KOPT-K1 (cell line): ENCODE results near the gene SLC13A2.

ENCODE experiments used
- H3K27ac ChIP-seq: fragments of 200-600 bp; sonication (generic); 2 replicates; pipeline ENCODE4 v1.5.1; 2016; ENCODE audit warnings: antibody characterized with exemption, mild to moderate bottlenecking, low read depth, low read length; ENCODE audit not compliant: poor library complexity, severe bottlenecking
- H3K36me3 ChIP-seq: fragments of 200-600 bp; sonication (generic); 2 replicates; pipeline ENCODE4 v1.5.1; 2017; ENCODE audit warnings: antibody characterized with exemption, mild to moderate bottlenecking, low read length, moderate library complexity; ENCODE audit not compliant: insufficient read depth
- H3K9me3 ChIP-seq: fragments of 200-600 bp; sonication (generic); 2 replicates; pipeline ENCODE4 v1.5.1; 2017; ENCODE audit warnings: antibody characterized with exemption, low read length, mild to moderate bottlenecking; ENCODE audit not compliant: insufficient read depth, poor library complexity, severe bottlenecking

The SLC13A2 gene

GRCh38 chr17:28544402-28545140 lies 71.1 kb downstream of the SLC13A2 start:
- H3K36me3 ChIP-seq: peaks cover 10% of the 10 kb centered on the region; the same call in 1 of the 2 replicates
- no peak overlapping the region for H3K27ac ChIP-seq
- H3K9me3 ChIP-seq: no peaks in the 10 kb centered on the region

DNA sequence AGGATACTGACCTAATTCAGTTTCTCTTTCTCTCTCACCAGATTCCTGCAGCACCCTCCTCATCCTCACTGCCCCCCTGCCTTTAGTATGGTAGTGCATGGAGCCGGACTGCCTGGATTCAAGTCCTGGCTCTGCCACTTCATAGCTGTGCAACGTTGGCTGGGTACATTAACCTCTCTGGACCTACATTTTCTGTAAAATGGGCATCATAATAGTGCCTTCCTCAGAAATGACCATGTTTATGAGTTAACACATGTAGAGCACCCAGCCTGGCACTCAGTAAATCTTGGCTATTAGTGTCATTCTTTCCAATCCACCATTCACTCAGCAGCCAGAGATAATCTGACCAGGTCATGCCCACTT lies 71.7 kb downstream of the SLC13A2 start:
- H3K27ac ChIP-seq: no peak overlapping the region
- H3K36me3 ChIP-seq: peaks cover 10% of the 10 kb centered on the region; the same call in 1 of the 2 replicates
- no peaks in the 10 kb centered on the region for H3K9me3 ChIP-seq

- Histone ChIP-seq H3K36me3 (peaks cover 10% of the 10 kb centered on the region; the same call in 1 of the 2 replicates), H3K27ac (no peak overlapping the region), H3K9me3 (no peaks in the 10 kb centered on the region)
These were observed 72.5 kb downstream of the SLC13A2 start for GRCh38 chr17:28545787-28546415.

DNA sequence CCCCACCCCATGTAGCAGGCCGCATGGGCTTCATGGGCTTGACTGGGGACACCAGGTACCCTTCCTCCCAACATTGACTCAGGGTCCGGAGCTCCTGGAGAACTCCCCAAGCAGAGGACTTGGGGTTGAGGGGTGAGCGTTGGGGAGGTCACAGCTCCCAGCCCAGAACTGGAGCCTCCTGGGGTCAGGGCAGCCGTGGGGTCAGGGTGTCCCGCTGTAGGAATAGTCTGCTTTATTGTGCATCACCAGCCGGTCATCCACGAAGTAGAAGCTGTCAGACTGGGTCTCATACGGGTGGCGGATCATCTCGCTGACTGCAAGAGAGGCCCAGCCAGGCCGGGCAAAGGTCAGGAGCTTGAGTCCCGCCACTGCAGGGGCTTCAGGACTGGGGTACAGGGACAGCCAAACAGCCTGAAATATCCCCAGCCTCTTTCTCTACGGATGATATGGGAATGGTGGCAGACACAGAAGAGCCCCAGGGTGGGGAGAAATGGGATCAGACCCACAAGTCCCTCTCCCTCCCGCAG lies 73.7 kb downstream of the SLC13A2 start:
- Histone ChIP-seq H3K27ac (no peak overlapping the region), H3K9me3 (no peaks in the 10 kb centered on the region)

More for the DNA sequence above, 73.7 kb downstream of the SLC13A2 start:
- H3K36me3 ChIP-seq: peaks cover 10% of the 10 kb centered on the region; the same call in 1 of the 2 replicates
